GM12872 (cell line): ENCODE data around the gene WIPF2.

Source experiments
- CTCF ChIP-seq: IDR thresholded peaks from 3 replicates; pipeline ENCODE4 v1.5.1; 2011; ENCODE audit warnings: low read depth, mild to moderate bottlenecking, low read length, moderate library complexity; ENCODE audit not compliant: insufficient read depth

Gene WIPF2

DNA sequence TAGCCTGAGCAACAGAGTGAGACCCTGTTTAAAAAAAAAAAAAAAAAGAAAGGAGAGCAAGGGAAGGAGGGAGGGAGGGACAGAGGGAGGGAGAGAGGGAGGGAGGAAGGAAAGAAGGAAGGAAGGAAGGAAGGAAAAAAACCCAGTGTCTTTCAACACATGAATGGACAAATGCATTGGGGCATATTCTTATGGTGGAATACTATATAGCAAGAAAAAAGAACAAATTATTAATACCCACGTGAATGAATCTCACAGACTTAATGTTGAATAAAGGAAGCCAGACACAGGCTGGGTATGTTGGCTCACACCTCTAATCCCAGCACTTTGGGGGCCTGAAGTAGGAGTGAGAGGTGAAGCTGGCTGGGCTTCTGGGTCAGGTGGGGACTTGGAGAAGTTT lies 21.6 kb upstream of the WIPF2 start:
- TF ChIP-seq CTCF, result no peak

- no peak for TF ChIP-seq CTCF
Observed at GRCh38 chr17:40198576-40198975, 20.5 kb upstream of the WIPF2 start.

DNA sequence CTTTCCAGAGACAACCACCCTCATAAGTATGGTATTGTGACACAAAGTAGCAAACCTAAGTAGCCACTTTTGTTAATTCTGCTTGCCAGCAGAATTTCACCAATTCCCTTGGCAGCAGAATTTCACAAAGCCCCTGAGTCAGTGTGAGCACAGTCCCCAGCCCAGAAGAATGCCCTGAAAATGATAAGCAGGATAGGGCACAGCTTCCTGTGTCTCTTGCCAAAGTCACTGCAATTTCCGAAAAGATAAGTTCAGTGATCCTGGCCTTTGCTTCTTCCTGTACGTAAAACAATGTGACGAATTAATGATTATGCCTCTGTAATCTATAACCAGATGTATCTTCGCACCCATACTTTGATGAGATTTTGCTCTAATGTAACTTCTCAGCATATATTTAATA lies 16.0 kb upstream of the WIPF2 start:
- no peak for TF ChIP-seq CTCF

DNA sequence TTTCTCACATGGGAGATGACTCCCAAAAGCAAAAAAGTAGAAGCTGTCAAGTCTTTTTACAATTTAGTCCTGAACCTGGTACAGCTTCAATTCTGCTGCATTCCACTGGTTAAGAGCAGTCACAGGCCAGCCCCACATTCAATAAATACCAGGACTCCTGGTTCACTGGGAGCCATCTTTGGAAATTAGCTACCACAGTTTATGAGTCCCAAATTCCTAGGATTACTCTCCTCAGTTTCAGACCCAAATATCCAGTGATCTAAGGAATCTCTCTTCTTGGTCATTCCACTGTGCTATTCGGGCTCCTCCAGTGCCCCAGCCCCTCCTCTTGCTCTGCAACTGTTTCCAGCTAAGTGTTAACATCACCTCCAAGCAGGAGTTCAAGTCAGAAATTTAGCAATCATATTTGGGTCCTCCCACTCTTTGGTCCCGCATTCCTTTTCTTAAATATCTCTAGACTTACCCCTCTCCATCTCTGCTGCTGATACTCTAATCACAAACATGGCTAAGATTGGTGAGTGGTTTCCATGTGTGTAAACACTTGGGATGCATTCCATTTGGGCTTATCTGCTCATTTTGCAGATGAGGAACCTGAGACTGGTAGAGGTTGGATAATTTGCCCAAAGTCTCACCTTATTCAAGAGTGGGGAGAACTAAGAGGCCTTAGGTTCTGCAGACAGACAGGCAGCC lies 9.6 kb upstream of the WIPF2 start:
- TF ChIP-seq CTCF, result no peak

DNA sequence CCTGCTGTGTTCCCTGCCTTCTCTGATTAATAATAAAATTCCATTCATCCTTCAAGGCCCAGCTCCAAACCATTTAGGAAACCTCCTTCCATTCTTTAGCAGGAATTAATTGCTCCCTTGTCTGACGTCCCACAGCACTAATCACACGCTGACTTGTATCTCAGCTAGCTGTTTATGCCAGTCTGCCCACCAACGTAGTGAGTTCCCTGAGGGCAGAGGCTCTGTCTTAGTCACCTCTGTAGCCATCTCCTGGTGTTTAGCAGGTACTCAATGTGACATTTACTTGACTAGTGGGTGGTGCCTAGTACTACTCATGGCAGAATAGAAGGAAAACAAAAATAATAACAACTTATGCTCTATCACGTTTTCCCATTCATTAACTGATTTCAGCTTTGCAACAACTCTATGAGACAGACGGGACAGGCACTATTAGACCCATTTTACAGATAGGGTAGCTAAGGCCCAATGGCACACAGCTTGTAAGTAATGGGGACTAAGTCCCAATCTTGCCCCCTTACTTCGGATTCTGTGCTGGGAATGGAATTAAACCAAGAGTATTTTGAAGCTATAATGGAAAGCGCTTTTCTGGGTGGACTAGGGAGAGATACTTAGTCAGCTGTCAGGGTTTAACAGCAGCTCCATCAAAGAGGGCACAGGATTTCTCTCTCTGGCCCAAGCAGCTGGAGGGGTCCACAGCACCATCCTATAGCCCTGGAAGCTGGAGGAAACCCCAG lies 931 bp upstream of the WIPF2 start:
- TF ChIP-seq CTCF, result no peak

GRCh38 chr17:40219594-40220338 lies 662 bp downstream of the WIPF2 start:
- no peak for TF ChIP-seq CTCF
